GM12878 (cell line): ENCODE results near the gene IRF2.

Experiments
- BRCA1 ChIP-seq: IDR thresholded peaks from 2 replicates; pipeline ENCODE4 v1.6.1; 2011; ENCODE audit warnings: low read depth, low read length, improper control_type of control experiment
- MEF2A ChIP-seq: IDR thresholded peaks from 2 replicates; pipeline ENCODE4 v1.6.1; 2011; ENCODE audit warnings: low read depth, mild to moderate bottlenecking, low read length, moderate library complexity; ENCODE audit not compliant: insufficient read depth
- RAD21 ChIP-seq: IDR thresholded peaks from 2 replicates; pipeline ENCODE4 v1.6.1; 2011; ENCODE audit warnings: mild to moderate bottlenecking, low read depth, low read length, moderate library complexity; ENCODE audit not compliant: insufficient read depth
- TARDBP ChIP-seq: IDR thresholded peaks from 2 replicates; pipeline ENCODE4 v1.6.1; 2016; ENCODE audit warnings: borderline replicate concordance
- TF ChIP-seq, protein P1 (sequence below): fragments of 450-650 bp; formaldehyde crosslinking; IDR thresholded peaks from 2 replicates; pipeline ENCODE4 v1.5.0; 2022; ENCODE audit warnings: mild to moderate bottlenecking, missing genetic modification characterization
- TF ChIP-seq, protein P2 (sequence below), 3 experiments: IDR thresholded peaks in 2 of 3; conservative IDR thresholded peaks in 1 of 3; 2 replicates each; pipeline ENCODE4 v1.5.1; 2011; ENCODE audit warnings: low read depth in 3 of 3, low read length in 3 of 3, mild to moderate bottlenecking in 3 of 3, control low read depth in 2 of 3, moderate library complexity in 2 of 3, inconsistent platforms in 1 of 3, mixed read lengths in 1 of 3; ENCODE audit not compliant: control insufficient read depth in 2 of 3, insufficient read depth in 1 of 3; ENCODE audit errors: extremely low read depth in 1 of 3
- TF ChIP-seq, protein P3 (sequence below): IDR thresholded peaks from 2 replicates; pipeline ENCODE4 v1.6.1; 2011; ENCODE audit warnings: low read depth, low read length, improper control_type of control experiment, borderline replicate concordance

DNA sequence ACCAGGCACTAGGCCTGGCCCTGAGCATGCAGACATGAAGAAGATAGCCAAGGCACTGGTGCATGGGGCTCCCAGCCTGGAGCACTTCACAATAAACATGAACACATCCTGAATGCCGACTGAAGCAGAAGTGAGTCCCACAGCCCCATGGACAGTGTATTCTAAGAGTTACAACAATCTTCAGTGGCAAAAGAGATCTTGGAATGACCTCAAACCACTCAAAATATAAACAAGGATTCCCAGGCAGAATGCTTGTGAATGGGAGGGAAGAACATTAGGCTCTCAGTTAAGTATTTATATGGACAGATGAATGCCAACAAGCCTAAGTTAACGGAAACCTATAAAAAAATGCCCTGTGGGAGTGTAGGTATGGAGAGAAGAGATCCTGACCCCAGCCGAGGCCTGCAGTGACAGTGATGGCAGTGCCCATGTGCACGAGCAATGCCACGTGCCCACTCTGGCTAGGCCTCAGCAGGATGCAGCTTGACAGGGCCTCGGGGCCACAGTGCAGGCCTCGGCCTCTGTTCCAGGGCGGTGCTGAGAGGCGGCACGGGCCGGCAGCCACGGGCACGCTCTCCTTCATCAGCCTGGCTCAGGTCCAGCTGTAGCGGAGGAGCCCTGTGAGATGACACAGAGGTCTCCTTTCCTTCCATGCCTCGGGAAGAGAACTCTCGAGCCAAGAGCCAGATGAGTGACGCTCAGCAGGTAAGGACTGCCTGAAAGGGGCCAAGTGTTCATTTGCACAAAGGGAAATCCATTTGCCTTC is 49.2 kb downstream of the IRF2 start:
- TF ChIP-seq, protein P1, sequence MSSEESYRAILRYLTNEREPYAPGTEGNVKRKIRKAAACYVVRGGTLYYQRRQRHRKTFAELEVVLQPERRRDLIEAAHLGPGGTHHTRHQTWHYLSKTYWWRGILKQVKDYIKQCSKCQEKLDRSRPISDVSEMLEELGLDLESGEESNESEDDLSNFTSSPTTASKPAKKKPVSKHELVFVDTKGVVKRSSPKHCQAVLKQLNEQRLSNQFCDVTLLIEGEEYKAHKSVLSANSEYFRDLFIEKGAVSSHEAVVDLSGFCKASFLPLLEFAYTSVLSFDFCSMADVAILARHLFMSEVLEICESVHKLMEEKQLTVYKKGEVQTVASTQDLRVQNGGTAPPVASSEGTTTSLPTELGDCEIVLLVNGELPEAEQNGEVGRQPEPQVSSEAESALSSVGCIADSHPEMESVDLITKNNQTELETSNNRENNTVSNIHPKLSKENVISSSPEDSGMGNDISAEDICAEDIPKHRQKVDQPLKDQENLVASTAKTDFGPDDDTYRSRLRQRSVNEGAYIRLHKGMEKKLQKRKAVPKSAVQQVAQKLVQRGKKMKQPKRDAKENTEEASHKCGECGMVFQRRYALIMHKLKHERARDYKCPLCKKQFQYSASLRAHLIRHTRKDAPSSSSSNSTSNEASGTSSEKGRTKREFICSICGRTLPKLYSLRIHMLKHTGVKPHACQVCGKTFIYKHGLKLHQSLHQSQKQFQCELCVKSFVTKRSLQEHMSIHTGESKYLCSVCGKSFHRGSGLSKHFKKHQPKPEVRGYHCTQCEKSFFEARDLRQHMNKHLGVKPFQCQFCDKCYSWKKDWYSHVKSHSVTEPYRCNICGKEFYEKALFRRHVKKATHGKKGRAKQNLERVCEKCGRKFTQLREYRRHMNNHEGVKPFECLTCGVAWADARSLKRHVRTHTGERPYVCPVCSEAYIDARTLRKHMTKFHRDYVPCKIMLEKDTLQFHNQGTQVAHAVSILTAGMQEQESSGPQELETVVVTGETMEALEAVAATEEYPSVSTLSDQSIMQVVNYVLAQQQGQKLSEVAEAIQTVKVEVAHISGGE (CRISPR knock-in tag), result no peak
- TF ChIP-seq MEF2A (no peak), RAD21 (no peak), TARDBP (no peak), BRCA1 (no peak)
- TF ChIP-seq, protein P2, sequence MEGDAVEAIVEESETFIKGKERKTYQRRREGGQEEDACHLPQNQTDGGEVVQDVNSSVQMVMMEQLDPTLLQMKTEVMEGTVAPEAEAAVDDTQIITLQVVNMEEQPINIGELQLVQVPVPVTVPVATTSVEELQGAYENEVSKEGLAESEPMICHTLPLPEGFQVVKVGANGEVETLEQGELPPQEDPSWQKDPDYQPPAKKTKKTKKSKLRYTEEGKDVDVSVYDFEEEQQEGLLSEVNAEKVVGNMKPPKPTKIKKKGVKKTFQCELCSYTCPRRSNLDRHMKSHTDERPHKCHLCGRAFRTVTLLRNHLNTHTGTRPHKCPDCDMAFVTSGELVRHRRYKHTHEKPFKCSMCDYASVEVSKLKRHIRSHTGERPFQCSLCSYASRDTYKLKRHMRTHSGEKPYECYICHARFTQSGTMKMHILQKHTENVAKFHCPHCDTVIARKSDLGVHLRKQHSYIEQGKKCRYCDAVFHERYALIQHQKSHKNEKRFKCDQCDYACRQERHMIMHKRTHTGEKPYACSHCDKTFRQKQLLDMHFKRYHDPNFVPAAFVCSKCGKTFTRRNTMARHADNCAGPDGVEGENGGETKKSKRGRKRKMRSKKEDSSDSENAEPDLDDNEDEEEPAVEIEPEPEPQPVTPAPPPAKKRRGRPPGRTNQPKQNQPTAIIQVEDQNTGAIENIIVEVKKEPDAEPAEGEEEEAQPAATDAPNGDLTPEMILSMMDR (IDR thresholded peaks at IDR 0.05 in 2 of 3, conservative IDR thresholded peaks at IDR 0.05 in 1 of 3; ENCODE audit: control insufficient read depth in 2 of 3, extremely low read depth in 1 of 3, insufficient read depth in 1 of 3, low read depth in 3 of 3, low read length in 3 of 3), result no peak
- TF ChIP-seq, protein P3, sequence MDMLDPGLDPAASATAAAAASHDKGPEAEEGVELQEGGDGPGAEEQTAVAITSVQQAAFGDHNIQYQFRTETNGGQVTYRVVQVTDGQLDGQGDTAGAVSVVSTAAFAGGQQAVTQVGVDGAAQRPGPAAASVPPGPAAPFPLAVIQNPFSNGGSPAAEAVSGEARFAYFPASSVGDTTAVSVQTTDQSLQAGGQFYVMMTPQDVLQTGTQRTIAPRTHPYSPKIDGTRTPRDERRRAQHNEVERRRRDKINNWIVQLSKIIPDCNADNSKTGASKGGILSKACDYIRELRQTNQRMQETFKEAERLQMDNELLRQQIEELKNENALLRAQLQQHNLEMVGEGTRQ, result no peak
